Body of pancreas (tissue), 4 donors: ENCODE results near the gene ZNF394. TPM values are rescaled to one million over a fixed set of nuclear protein-coding genes. Genes with fewer than 3 reads are reported as not detected.

Experiments used
- ATAC-seq: fragments of 150-250 bp; one replicate; pipeline ENCODE4 v1.9.1; 2016
- DNase-seq, 4 donors: peaks; one replicate each; pipeline ENCODE4 v3.0.0-alpha.2; 2019
- H3K27ac ChIP-seq, 4 donors: fragments of 200-600 bp; sonication (generic); 1 replicate in 3 of 4; 2 replicates in 1 of 4; pipeline versions ENCODE4 v1.5.1 to v1.6.1; 2016 to 2019; ENCODE audit warnings: mild to moderate bottlenecking in 1 of 4, mixed read lengths in 1 of 4, moderate library complexity in 1 of 4
- H3K27me3 ChIP-seq, 2 donors: fragments of 200-600 bp; sonication (generic); one replicate each; pipeline ENCODE4 v1.6.0; 2016; ENCODE audit warnings: mild to moderate bottlenecking in 1 of 2
- H3K36me3 ChIP-seq, 2 donors: fragments of 200-600 bp; sonication (generic); replicated peaks in 1 of 2; 2 replicates each; pipeline ENCODE4 v1.5.1; 2016; ENCODE audit warnings: low read depth in 2 of 2; ENCODE audit not compliant: insufficient read depth in 1 of 2
- H3K4me1 ChIP-seq: fragments of 200-600 bp; sonication (generic); one replicate; pipeline ENCODE4 v1.6.0; 2016
- H3K4me3 ChIP-seq, 2 donors: fragments of 200-600 bp; sonication (generic); 1 replicate in 1 of 2; 2 replicates in 1 of 2; pipeline ENCODE4 v1.5.1; 2016 to 2019
- H3K9me3 ChIP-seq, 3 donors: fragments of 200-600 bp; sonication (generic); 1 replicate in 2 of 3; 2 replicates in 1 of 3; pipeline ENCODE4 v1.5.1; 2016
- CTCF ChIP-seq, 7 experiments: fragments of 450-650 bp in 4 of 7; fragments of 200-600 bp in 3 of 7; sonication (generic) in 3 of 7; IDR thresholded peaks; one replicate each; pipeline ENCODE4 v1.5.1; 2016 to 2019; ENCODE audit warnings: antibody characterized with exemption in 7 of 7
- POLR2A ChIP-seq, 3 donors: fragments of 450-650 bp; IDR thresholded peaks; one replicate each; pipeline ENCODE4 v1.6.1; 2016; ENCODE audit warnings: antibody characterized with exemption in 3 of 3, mild to moderate bottlenecking in 2 of 3
- WGBS, 2 donors: methylation state at CpG; one replicate each; pipeline ENCODE4 v1.1.5; 2017; 5-methylcytosine and 5-hydroxymethylcytosine counted together
- intact Hi-C: fragments of 100-400 bp; cut with DNase I; formaldehyde crosslinking; loops from one replicate; pipeline ENCODE4 v1.15.1; 2023
- total RNA-seq, 2 donors: library from RNA; depleted of rRNA; stranded (reverse); fragments of >200 nt; gene quantifications; one replicate each; pipeline ENCODE4 v1.1.0, GENCODE V29; 2016

Gene ZNF394
- total RNA-seq, 2 donors from 2014 or later: 18.7 to 21.4 TPM

GRCh38 chr7:99493823-99494222 is 6.3 kb downstream of the ZNF394 start:
- intact Hi-C loops: no loop called here
- H3K4me3 ChIP-seq: no peak overlapping the region
- peaks cover 12 to 15% of the 10 kb centered on the region in 2 donors for H3K36me3 ChIP-seq
- WGBS, 2 donors: 95 to 96% methylated on average over 5 to 6 of the region's 6 CpGs
- H3K27me3 ChIP-seq: no peaks in the 10 kb centered on the region
- TF ChIP-seq POLR2A (IDR thresholded peaks at IDR 0.05) (no peak), CTCF (IDR thresholded peaks at IDR 0.05) (no peak)
- DNase-seq (no peak), ATAC-seq (no peak)
- H3K4me1 ChIP-seq: peaks cover 15% of the 10 kb centered on the region
- no peak overlapping the region for H3K27ac ChIP-seq
- peaks cover 0 to 17% (median 5%) of the 10 kb centered on the region in 3 donors for H3K9me3 ChIP-seq

- intact Hi-C loops: no loop called here
- ATAC-seq: no peak
- Histone ChIP-seq H3K4me1 (no peaks in the 10 kb centered on the region), H3K27me3 (no peaks in the 10 kb centered on the region), H3K9me3 (peaks cover 0 to 17% (median 5%) of the 10 kb centered on the region in 3 donors), H3K36me3 (peaks cover 12 to 15% of the 10 kb centered on the region in 2 donors), H3K4me3 (no peak overlapping the region), H3K27ac (no peak overlapping the region)
- DNase-seq: no peak
- TF ChIP-seq POLR2A (IDR thresholded peaks at IDR 0.05) (no peak), CTCF (IDR thresholded peaks at IDR 0.05) (no peak)
- 53 to 63% methylated on average over 2 to 3 of the region's 3 CpGs for WGBS, 2 donors
Measured at GRCh38 chr7:99490878-99491277, 9.2 kb downstream of the ZNF394 start.

GRCh38 chr7:99489235-99489634 is 10.8 kb downstream of the ZNF394 start:
- H3K27ac ChIP-seq: no peak overlapping the region
- no peaks in the 10 kb centered on the region for H3K27me3 ChIP-seq
- ATAC-seq (no peak), DNase-seq (no peak)
- 70 to 81% methylated on average over 4 of the region's 4 CpGs for WGBS, 2 donors
- H3K4me3 ChIP-seq: no peak overlapping the region
- peaks cover 0 to 15% (median 5%) of the 10 kb centered on the region in 3 donors for H3K9me3 ChIP-seq
- intact Hi-C loops: no loop called here
- peaks cover 10 to 15% of the 10 kb centered on the region in 2 donors for H3K36me3 ChIP-seq
- no peaks in the 10 kb centered on the region for H3K4me1 ChIP-seq
- TF ChIP-seq POLR2A (IDR thresholded peaks at IDR 0.05) (no peak), CTCF (IDR thresholded peaks at IDR 0.05) (no peak)

- TF ChIP-seq CTCF (IDR thresholded peaks at IDR 0.05) (no peak), POLR2A (IDR thresholded peaks at IDR 0.05) (no peak)
- 82 to 83% methylated on average over 5 of the region's 5 CpGs for WGBS, 2 donors
- ATAC-seq (no peak), DNase-seq (no peak)
- Histone ChIP-seq H3K4me1 (no peaks in the 10 kb centered on the region), H3K27me3 (no peaks in the 10 kb centered on the region), H3K9me3 (no peaks in the 10 kb centered on the region), H3K27ac (no peak overlapping the region), H3K4me3 (no peak overlapping the region), H3K36me3 (peaks cover 0 to 3% of the 10 kb centered on the region in 2 donors)
- intact Hi-C loops: no loop called here
Measured at GRCh38 chr7:99485094-99485493, 15.0 kb downstream of the ZNF394 start.
